Endothelial cell of umbilical vein (primary cell): ENCODE results near the gene PSTPIP1. TPM values are rescaled to one million over a fixed set of nuclear protein-coding genes. Genes with fewer than 3 reads are reported as not detected.
A peak's percentile ranks its signal among the peaks of the same experiment; 100 is the strongest.

Experiments used
- BruUV-seq: library from RNA; stranded (reverse); fragments of 400-500 nt; replicated peaks from 2 replicates; lab custom pipeline; 2021; lab: Mats Ljungman, UMichigan
- CTCF ChIA-PET: fragments of 300-600, 350-600 bp; sonication (Branson Sonifier 250); formaldehyde crosslinking; loops from one replicate; lab custom pipeline; 2021; ENCODE audit warnings: antibody characterized with exemption, inconsistent platforms; lab: Charles Lee
- POLR2A ChIA-PET: fragments of 300-600, 350-600 bp; sonication (Branson Sonifier 250); formaldehyde crosslinking; loops from one replicate; lab custom pipeline; 2021; ENCODE audit warnings: antibody characterized with exemption, inconsistent platforms; lab: Charles Lee
- DNase-seq: peaks from one replicate; pipeline ENCODE4 v3.0.0-alpha.2; 2011; ENCODE audit warnings: low read depth, low spot score
- FAIRE-seq: peaks from 2 replicates; lab custom pipeline; 2011; peaks lifted over from hg19 to GRCh38; lab: Jason Lieb, UNC
- H2AFZ ChIP-seq: 2 replicates; pipeline ENCODE4 v1.6.0; 2012; ENCODE audit warnings: low read depth, low read length, control low read depth, inconsistent platforms
- H3K27ac ChIP-seq: 2 replicates; pipeline ENCODE4 v1.5.1; 2011; ENCODE audit warnings: low read depth, mild to moderate bottlenecking, control low read depth, low read length, moderate library complexity; ENCODE audit not compliant: insufficient read depth
- H3K27me3 ChIP-seq, 2 experiments: 2 replicates each; pipeline versions ENCODE4 v1.6.0 to v1.6.1; 2011; ENCODE audit warnings: low read length in 2 of 2, mixed read lengths in 1 of 2; ENCODE audit not compliant: control insufficient read depth in 2 of 2, insufficient read depth in 2 of 2
- H3K36me3 ChIP-seq, 2 experiments: 2 replicates in 1 of 2; 3 replicates in 1 of 2; pipeline ENCODE4 v1.5.1; 2011; ENCODE audit warnings: low read length in 2 of 2, mild to moderate bottlenecking in 1 of 2, moderate library complexity in 1 of 2; ENCODE audit not compliant: control insufficient read depth in 2 of 2, insufficient read depth in 2 of 2; ENCODE audit errors: extremely low read depth in 1 of 2
- H3K4me1 ChIP-seq: 3 replicates; pipeline ENCODE4 v1.5.1; 2011; ENCODE audit warnings: mild to moderate bottlenecking, low read length; ENCODE audit not compliant: control insufficient read depth, insufficient read depth; ENCODE audit errors: extremely low read depth
- H3K4me2 ChIP-seq: 2 replicates; pipeline ENCODE4 v1.6.1; 2011; ENCODE audit warnings: low read length, control low read depth, mixed read lengths; ENCODE audit not compliant: insufficient read depth
- H3K4me3 ChIP-seq, 3 experiments: fragments of 200-600 bp in 1 of 3; sonication (generic), shearing (Covaris generic) in 1 of 3; replicated peaks in 1 of 3; 2 replicates each; pipeline ENCODE4 v1.5.1; 2011 to 2016; ENCODE audit warnings: control low read depth in 3 of 3, low read length in 3 of 3, mild to moderate bottlenecking in 2 of 3, inconsistent platforms in 1 of 3, low read depth in 1 of 3, moderate library complexity in 1 of 3; ENCODE audit not compliant: insufficient read depth in 1 of 3
- H3K79me2 ChIP-seq: 2 replicates; pipeline ENCODE4 v1.6.0; 2012; ENCODE audit warnings: low read length, inconsistent platforms; ENCODE audit not compliant: control insufficient read depth, insufficient read depth
- H3K9ac ChIP-seq: replicated peaks from 2 replicates; pipeline ENCODE3; 2011; ENCODE audit warnings: low read length, control low read depth; ENCODE audit not compliant: insufficient read depth; ENCODE audit errors: extremely low read depth
- H3K9me1 ChIP-seq: replicated peaks from 3 replicates; pipeline ENCODE4 v1.6.0; 2011; ENCODE audit warnings: mild to moderate bottlenecking, low read length; ENCODE audit not compliant: control insufficient read depth, insufficient read depth; ENCODE audit errors: extremely low read depth
- H3K9me3 ChIP-seq: replicated peaks from 2 replicates; pipeline ENCODE4 v1.5.1; 2012; ENCODE audit warnings: low read length, inconsistent platforms; ENCODE audit not compliant: control insufficient read depth, insufficient read depth
- H4K20me1 ChIP-seq: replicated peaks from 2 replicates; pipeline ENCODE3; 2011; ENCODE audit warnings: mild to moderate bottlenecking, low read length; ENCODE audit not compliant: control insufficient read depth, insufficient read depth; ENCODE audit errors: extremely low read depth
- EZH2 ChIP-seq: IDR thresholded peaks from 2 replicates; pipeline ENCODE4 v1.6.1; 2012; ENCODE audit warnings: borderline replicate concordance, low read depth, mild to moderate bottlenecking, moderate library complexity, low read length, inconsistent platforms; ENCODE audit not compliant: severe bottlenecking
- JUN ChIP-seq: IDR thresholded peaks from 2 replicates; pipeline ENCODE4 v1.6.1; 2011; ENCODE audit warnings: borderline replicate concordance, low read depth; ENCODE audit not compliant: insufficient read length, insufficient read depth
- MYC ChIP-seq: IDR thresholded peaks from one replicate; pipeline ENCODE4 v1.6.1; 2011; ENCODE audit warnings: mild to moderate bottlenecking, low read depth, low read length
- POLR2A ChIP-seq: IDR thresholded peaks from 2 replicates; pipeline ENCODE4 v1.6.1; 2012; ENCODE audit warnings: low read depth, mild to moderate bottlenecking, control low read depth, low read length
- POLR2AphosphoS5 ChIP-seq: IDR thresholded peaks from 2 replicates; pipeline ENCODE4 v1.6.1; 2012; ENCODE audit warnings: low read depth, mild to moderate bottlenecking, control low read depth, low read length, moderate library complexity; ENCODE audit not compliant: insufficient read depth
- dilution Hi-C: fragments of 300-500 bp; cut with MboI; formaldehyde crosslinking; loops from one replicate; pipeline ENCODE4 v1.15.0; 2019; ENCODE audit warnings: low sequenced_read_pairs; ENCODE audit not compliant: extremely low pct_ligation_motif_present
- intact Hi-C: fragments of 100-400 bp; cut with micrococcal nuclease; formaldehyde crosslinking; loops from one replicate; pipeline ENCODE4 v1.10.0; 2022
- polyA plus RNA-seq, 4 experiments: library from polyadenylated mRNA; depleted of rRNA in 3 of 4; stranded (reverse) in 3 of 4; unstranded in 1 of 4; fragments of >200 nt; gene quantifications; 2 replicates each; pipeline versions ENCODE4 v1.2.1 to v1.2.3, GENCODE V29; 2011 to 2012; ENCODE audit warnings: missing spikeins in 1 of 4
- total RNA-seq: library from RNA; stranded (reverse); gene quantifications from 2 replicates; pipeline ENCODE4 v1.2.3, GENCODE V29; 2021
- TF ChIP-seq, protein P1 (sequence below), 2 donors: IDR thresholded peaks; 1 replicate in 1 of 2; 2 replicates in 1 of 2; pipeline ENCODE4 v1.5.1; 2011; ENCODE audit warnings: low read length in 2 of 2, mild to moderate bottlenecking in 2 of 2, moderate library complexity in 2 of 2, control low read depth in 1 of 2, inconsistent platforms in 1 of 2, low read depth in 1 of 2; ENCODE audit not compliant: insufficient read depth in 1 of 2; ENCODE audit errors: extremely low read depth in 1 of 2
- TF ChIP-seq, protein P2 (sequence below): IDR thresholded peaks from 2 replicates; pipeline ENCODE4 v1.6.1; 2011; ENCODE audit not compliant: insufficient read depth, insufficient read length

PSTPIP1 gene
- total and polyA plus RNA-seq, 2 donors (not counting 3 experiments of a cell fraction or from before 2014, with no cell fraction given): not detected

DNA sequence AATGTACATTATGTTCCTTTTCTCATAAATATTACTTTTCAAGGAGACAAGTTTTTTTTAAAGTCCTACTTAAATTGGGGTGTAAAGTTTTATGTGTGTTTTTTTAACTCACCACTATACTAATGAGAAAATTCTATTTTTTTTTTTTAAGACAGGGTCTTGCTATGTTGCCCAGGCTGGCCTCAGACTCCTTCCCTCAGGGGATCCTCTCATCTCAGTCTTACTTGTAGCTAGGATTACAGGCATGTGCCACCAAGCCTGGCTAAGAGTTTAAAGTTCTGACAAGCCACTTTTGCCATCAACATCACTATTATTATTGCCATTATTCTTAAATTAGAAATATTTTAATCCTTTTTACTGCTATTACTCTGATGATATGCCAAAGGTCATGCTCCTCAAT lies 68.3 kb downstream of the PSTPIP1 start:
- Histone ChIP-seq H3K79me2 (peaks cover 80% of the 10 kb centered on the region), H3K9me3 (no peaks in the 10 kb centered on the region), H3K27me3 (no peaks in the 10 kb centered on the region), H3K9ac (no peak overlapping the region), H3K4me3 (no peak overlapping the region), H3K36me3 (no peaks in the 10 kb centered on the region), H3K4me2 (no peak overlapping the region), H3K27ac (no peak overlapping the region), H4K20me1 (no peaks in the 10 kb centered on the region), H3K4me1 (peaks cover 44% of the 10 kb centered on the region), H3K9me1 (no peaks in the 10 kb centered on the region), H2AFZ (no peak overlapping the region)
- TF ChIP-seq EZH2: no peak
- no peak for TF ChIP-seq MYC
- TF ChIP-seq, protein P1, sequence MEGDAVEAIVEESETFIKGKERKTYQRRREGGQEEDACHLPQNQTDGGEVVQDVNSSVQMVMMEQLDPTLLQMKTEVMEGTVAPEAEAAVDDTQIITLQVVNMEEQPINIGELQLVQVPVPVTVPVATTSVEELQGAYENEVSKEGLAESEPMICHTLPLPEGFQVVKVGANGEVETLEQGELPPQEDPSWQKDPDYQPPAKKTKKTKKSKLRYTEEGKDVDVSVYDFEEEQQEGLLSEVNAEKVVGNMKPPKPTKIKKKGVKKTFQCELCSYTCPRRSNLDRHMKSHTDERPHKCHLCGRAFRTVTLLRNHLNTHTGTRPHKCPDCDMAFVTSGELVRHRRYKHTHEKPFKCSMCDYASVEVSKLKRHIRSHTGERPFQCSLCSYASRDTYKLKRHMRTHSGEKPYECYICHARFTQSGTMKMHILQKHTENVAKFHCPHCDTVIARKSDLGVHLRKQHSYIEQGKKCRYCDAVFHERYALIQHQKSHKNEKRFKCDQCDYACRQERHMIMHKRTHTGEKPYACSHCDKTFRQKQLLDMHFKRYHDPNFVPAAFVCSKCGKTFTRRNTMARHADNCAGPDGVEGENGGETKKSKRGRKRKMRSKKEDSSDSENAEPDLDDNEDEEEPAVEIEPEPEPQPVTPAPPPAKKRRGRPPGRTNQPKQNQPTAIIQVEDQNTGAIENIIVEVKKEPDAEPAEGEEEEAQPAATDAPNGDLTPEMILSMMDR (IDR thresholded peaks at IDR 0.05; ENCODE audit: extremely low read depth in 1 of 2, insufficient read depth in 1 of 2, low read depth in 1 of 2, low read length in 2 of 2): no peak
- TF ChIP-seq, protein P2, sequence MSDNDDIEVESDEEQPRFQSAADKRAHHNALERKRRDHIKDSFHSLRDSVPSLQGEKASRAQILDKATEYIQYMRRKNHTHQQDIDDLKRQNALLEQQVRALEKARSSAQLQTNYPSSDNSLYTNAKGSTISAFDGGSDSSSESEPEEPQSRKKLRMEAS: no peak
- dilution Hi-C loops: no loop called here
- CTCF ChIA-PET: interaction anchor here (0.7 kb wide), 1 partner anchor 15 kb away, joined by 3 read pairs; no protein-coding TSS in a partner anchor
- intact Hi-C loops: no loop called here
- BruUV-seq: no TSS peak
- no peak for DNase-seq
- POLR2A ChIA-PET: no interaction called here
- FAIRE-seq: no peak

DNA sequence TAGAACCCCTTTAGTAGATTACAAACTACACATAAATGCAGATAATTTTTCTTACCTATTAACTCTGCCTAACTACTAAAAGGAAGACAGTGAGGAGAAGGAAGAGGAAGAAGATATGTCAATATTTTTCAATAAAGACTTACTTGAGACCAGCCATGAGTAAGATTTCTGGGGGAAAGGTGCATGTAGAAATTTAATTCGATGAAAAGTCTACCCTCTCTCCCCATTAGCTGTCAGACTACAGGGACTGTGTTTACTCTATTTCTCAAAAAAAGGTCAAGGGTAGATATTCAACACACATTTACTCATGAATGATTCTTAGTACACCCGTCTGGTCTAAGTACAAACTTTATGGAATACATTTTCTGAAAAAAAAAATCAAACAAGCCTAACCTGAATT lies 69.1 kb downstream of the PSTPIP1 start:
- H3K9me1 ChIP-seq: no peaks in the 10 kb centered on the region
- H3K27ac ChIP-seq: peak overlapping the region; percentile 60
- DNase-seq: no peak
- H3K9ac ChIP-seq: no peak overlapping the region
- no peak overlapping the region for H2AFZ ChIP-seq
- no peaks in the 10 kb centered on the region for H3K27me3 ChIP-seq
- H3K4me1 ChIP-seq: peaks cover 50% of the 10 kb centered on the region
- peak overlapping the region in 1 of 3 experiments; percentile 10 for H3K4me3 ChIP-seq
- TF ChIP-seq POLR2A (no peak), MYC (no peak), JUN (no peak), EZH2 (no peak), POLR2AphosphoS5 (no peak)
- TF ChIP-seq, protein P2: no peak
- TF ChIP-seq, protein P1 (IDR thresholded peaks at IDR 0.05; ENCODE audit: extremely low read depth in 1 of 2, insufficient read depth in 1 of 2, low read depth in 1 of 2, low read length in 2 of 2): no peak
- no peaks in the 10 kb centered on the region for H3K36me3 ChIP-seq
- intact Hi-C loops: no loop called here
- FAIRE-seq: no peak
- ChIA-PET POLR2A (no interaction called here), CTCF (interaction anchor here (1.2 kb wide), 2 partner anchors 9 to 29 kb away, joined by 3 to 4 read pairs; no protein-coding TSS in a partner anchor)
- peaks cover 82% of the 10 kb centered on the region for H3K79me2 ChIP-seq
- peak overlapping the region; percentile 76 for H3K4me2 ChIP-seq
- BruUV-seq: no TSS peak
- no peaks in the 10 kb centered on the region for H3K9me3 ChIP-seq
- dilution Hi-C loops: no loop called here
- no peaks in the 10 kb centered on the region for H4K20me1 ChIP-seq
